T-helper 1 cell treated with Interleukin-12 subunit alpha and Interleukin-12 subunit beta and Interleukin-4 antibody, amounts not matched to agents 30 μg/mL and 1 μg/mL, for 36 hours (primary cell): ENCODE measurements around the gene LIN7A.

Experiments
- H3K27ac Mint-ChIP-seq: one replicate; pipeline ENCODE4 v1.8.0; 2021; ENCODE audit warnings: mild to moderate bottlenecking, mixed read lengths
- H3K27me3 Mint-ChIP-seq: one replicate; pipeline ENCODE4 v1.8.0; 2021; ENCODE audit warnings: low read depth, mixed read lengths
- H3K36me3 Mint-ChIP-seq: one replicate; pipeline ENCODE4 v1.8.0; 2021; ENCODE audit warnings: low read depth, mixed read lengths
- H3K4me1 Mint-ChIP-seq: one replicate; pipeline ENCODE4 v1.8.0; 2021; ENCODE audit warnings: low read depth, mixed read lengths
- H3K4me3 Mint-ChIP-seq: one replicate; pipeline ENCODE4 v1.8.0; 2021; ENCODE audit warnings: mild to moderate bottlenecking, moderate library complexity, mixed read lengths
- H3K9me3 Mint-ChIP-seq: one replicate; pipeline ENCODE4 v1.8.0; 2021; ENCODE audit warnings: mixed read lengths

The LIN7A gene

DNA sequence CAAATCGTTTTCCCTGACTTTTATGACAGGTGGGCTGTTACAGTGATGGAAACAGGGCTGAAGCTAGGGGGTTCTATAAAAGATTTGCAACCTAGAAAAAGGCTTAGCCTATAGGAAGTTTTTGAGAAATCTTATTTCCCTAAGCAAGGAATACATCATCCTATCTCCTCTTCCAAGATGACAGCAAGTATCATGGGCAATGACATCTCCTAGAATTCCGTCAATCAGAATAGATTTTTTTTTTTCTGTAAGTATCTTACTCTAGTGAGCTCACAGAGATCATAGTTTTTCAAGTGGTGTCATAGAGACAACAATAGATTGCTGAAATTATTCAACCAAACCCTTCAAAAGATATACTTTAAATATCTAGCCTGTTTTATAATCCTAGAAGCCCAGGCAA lies 112.2 kb downstream of the LIN7A start:
- H3K4me1 Mint-ChIP-seq: no peaks in the 10 kb centered on the region
- H3K9me3 Mint-ChIP-seq: no peaks in the 10 kb centered on the region
- no peak overlapping the region for H3K4me3 Mint-ChIP-seq
- no peaks in the 10 kb centered on the region for H3K27me3 Mint-ChIP-seq
- no peaks in the 10 kb centered on the region for H3K36me3 Mint-ChIP-seq
- H3K27ac Mint-ChIP-seq: no peak overlapping the region

DNA sequence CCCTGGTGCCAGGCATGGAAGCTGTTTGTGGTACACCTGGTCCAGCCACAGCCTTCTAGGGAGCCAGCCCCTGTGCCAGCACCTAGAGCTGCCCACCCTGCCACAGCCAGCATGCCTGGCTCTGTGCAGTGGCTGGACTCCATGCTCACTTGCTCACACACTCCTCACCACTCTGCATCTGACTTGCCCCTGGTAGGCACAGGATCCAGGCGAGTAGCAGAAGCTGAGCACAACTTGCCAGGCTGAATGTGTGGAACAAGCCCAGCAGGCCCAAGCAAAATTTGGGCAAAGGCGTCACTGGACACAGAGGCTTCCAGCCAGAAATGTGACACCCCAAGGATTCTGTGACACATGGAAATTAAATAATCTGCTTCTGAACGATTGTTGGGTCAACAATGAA lies 114.3 kb downstream of the LIN7A start:
- Mint-ChIP-seq H3K36me3 (no peaks in the 10 kb centered on the region), H3K27me3 (no peaks in the 10 kb centered on the region), H3K4me1 (no peaks in the 10 kb centered on the region), H3K27ac (no peak overlapping the region), H3K4me3 (no peak overlapping the region), H3K9me3 (no peaks in the 10 kb centered on the region)

- no peak overlapping the region for H3K27ac Mint-ChIP-seq
- no peaks in the 10 kb centered on the region for H3K4me1 Mint-ChIP-seq
- H3K9me3 Mint-ChIP-seq: no peaks in the 10 kb centered on the region
- no peak overlapping the region for H3K4me3 Mint-ChIP-seq
- H3K27me3 Mint-ChIP-seq: no peaks in the 10 kb centered on the region
- H3K36me3 Mint-ChIP-seq: no peaks in the 10 kb centered on the region
Measured at GRCh38 chr12:80821513-80822000, 116.2 kb downstream of the LIN7A start.

DNA sequence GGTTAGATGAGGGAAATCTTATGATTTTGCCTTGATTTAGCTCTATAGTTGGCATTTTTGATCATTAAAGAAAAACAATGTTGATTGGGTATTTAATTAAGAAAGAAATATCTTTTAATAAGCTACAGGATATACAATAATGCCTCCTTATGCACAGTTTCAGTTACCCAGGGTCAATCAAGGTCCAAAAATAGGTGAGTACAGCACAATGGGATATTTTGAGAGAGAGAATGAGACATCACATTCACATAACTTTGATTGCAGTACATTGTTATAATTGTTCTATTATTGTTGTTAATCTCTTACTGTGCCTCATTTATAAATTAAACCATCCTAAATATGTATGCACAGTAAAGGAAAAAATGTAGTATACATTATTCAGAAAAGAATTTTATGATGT lies 118.9 kb downstream of the LIN7A start:
- H3K4me1 Mint-ChIP-seq: no peaks in the 10 kb centered on the region
- H3K36me3 Mint-ChIP-seq: no peaks in the 10 kb centered on the region
- no peaks in the 10 kb centered on the region for H3K9me3 Mint-ChIP-seq
- H3K4me3 Mint-ChIP-seq: no peak overlapping the region
- H3K27me3 Mint-ChIP-seq: no peaks in the 10 kb centered on the region
- H3K27ac Mint-ChIP-seq: no peak overlapping the region

- no peaks in the 10 kb centered on the region for H3K27me3 Mint-ChIP-seq
- H3K4me1 Mint-ChIP-seq: no peaks in the 10 kb centered on the region
- H3K9me3 Mint-ChIP-seq: no peaks in the 10 kb centered on the region
- no peak overlapping the region for H3K27ac Mint-ChIP-seq
- H3K36me3 Mint-ChIP-seq: no peaks in the 10 kb centered on the region
- H3K4me3 Mint-ChIP-seq: no peak overlapping the region
Measured at GRCh38 chr12:80815351-80815750, 122.4 kb downstream of the LIN7A start.

DNA sequence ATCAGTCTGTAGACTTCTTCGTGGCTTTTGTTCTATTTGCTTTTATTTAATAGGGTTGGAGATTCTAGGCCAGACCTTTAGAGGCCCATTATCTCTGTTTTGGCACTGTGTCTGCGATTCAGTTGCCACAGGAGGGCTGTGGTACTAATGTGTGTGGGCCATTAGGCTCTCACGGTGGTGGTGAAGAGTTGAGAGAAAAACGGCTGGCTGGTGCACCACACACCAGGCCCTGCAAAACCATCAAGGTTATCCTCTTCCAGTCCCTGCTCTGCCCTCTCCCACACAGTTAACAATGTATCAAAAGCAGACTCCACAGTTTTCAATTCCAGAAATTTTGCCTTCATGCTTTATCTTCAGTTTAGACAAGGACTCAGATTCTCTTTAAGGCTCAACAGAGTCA lies 123.3 kb downstream of the LIN7A start:
- Mint-ChIP-seq H3K27ac (no peak overlapping the region), H3K4me3 (no peak overlapping the region), H3K4me1 (no peaks in the 10 kb centered on the region), H3K36me3 (no peaks in the 10 kb centered on the region), H3K9me3 (no peaks in the 10 kb centered on the region), H3K27me3 (no peaks in the 10 kb centered on the region)

DNA sequence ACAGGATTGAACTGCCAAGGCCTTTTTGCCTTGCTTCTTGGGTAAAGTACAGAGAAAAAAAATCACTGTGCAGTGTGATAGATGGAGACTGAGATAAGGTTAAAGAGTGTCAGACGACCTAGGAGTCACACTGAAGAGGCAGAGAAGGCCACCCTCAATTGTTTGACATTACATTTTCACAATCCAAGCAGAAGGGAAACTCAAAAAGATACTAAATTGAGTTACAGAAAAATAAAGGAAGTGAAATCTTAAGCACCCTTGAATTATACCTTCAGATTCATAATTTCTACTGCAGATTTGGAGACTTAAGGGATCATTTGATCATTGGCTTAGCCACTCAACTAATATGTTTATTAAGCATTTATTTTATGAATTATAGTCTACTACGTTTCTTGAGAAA lies 123.9 kb downstream of the LIN7A start:
- Mint-ChIP-seq H3K9me3 (no peaks in the 10 kb centered on the region), H3K27me3 (no peaks in the 10 kb centered on the region), H3K36me3 (no peaks in the 10 kb centered on the region), H3K4me3 (no peak overlapping the region), H3K4me1 (no peaks in the 10 kb centered on the region), H3K27ac (no peak overlapping the region)

GRCh38 chr12:80811957-80812708 lies 125.6 kb downstream of the LIN7A start:
- H3K4me3 Mint-ChIP-seq: no peak overlapping the region
- H3K27ac Mint-ChIP-seq: no peak overlapping the region
- no peaks in the 10 kb centered on the region for H3K27me3 Mint-ChIP-seq
- no peaks in the 10 kb centered on the region for H3K4me1 Mint-ChIP-seq
- H3K9me3 Mint-ChIP-seq: peaks cover 4% of the 10 kb centered on the region
- H3K36me3 Mint-ChIP-seq: no peaks in the 10 kb centered on the region

DNA sequence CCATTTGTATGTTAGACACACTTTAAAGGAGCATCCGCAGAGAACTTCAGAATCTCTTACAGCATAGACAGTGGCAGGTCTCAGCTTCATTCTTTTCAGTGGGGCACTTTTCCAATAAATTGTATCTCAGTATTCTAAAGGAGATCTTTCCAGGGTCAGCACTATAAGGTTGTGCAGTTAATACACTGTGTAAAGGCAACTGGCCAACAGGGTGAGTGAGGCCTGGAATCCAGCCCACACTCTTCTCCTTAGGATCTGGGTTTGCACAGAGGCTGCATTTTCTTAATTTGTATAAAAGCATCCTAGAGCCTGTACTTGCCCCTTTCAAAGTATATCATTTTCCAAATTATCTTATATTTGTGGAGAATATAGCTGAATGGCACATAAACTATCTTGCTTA lies 126.9 kb downstream of the LIN7A start:
- Mint-ChIP-seq H3K27me3 (no peaks in the 10 kb centered on the region), H3K9me3 (peaks cover 4% of the 10 kb centered on the region), H3K27ac (no peak overlapping the region), H3K4me1 (no peaks in the 10 kb centered on the region), H3K36me3 (no peaks in the 10 kb centered on the region), H3K4me3 (no peak overlapping the region)

DNA sequence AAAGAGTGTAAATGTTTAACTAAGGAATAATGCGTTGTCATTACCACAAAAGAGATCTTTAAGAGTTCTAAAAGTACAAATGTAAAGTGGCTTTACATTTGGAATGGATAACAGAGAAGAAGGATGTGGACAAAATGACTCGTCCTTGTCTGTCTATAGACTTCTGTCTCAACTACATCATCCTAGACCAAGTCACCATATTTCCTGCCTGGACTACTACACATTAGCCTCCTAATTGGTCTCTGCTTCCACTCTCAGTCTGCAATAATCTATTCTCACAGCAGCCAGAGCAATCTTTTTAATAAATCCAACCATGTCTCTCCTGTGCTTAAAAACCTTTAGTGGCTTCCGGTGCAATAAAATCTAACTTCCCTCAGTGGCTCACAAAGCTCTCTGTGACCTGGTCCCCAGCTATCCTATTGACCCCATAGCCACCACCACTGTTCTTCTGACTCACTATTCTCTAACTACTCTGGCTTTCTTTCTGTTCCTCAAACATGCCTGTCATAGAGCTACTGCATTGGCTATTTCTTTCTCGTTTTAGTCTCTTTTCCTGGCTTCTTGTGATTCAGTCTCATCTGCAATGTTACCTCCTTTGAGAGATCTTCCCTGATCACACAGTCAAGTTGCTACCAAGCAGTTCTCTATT lies 130.0 kb downstream of the LIN7A start:
- H3K9me3 Mint-ChIP-seq: peaks cover 7% of the 10 kb centered on the region
- no peak overlapping the region for H3K4me3 Mint-ChIP-seq
- no peaks in the 10 kb centered on the region for H3K4me1 Mint-ChIP-seq
- H3K27ac Mint-ChIP-seq: no peak overlapping the region
- H3K36me3 Mint-ChIP-seq: no peaks in the 10 kb centered on the region
- H3K27me3 Mint-ChIP-seq: no peaks in the 10 kb centered on the region

DNA sequence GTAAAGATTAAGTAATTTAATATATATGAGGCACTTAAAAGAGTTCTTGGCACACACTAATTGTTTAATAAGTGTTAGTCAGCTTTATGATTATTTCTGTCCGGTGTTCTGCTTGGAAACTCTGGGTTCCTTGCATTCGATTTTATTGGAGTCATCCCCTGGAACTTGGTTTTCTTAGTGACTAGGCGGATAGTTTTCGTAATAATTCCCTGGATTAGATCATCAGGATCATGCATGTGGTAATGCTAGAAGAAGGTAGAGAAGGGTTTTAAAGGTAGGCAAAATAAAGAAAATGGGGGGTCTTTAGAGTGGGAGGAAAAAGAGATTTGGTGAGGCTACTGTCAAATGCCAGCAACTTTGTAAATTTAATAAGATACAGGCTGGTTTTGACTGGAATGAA lies 132.6 kb downstream of the LIN7A start:
- no peak overlapping the region for H3K27ac Mint-ChIP-seq
- H3K9me3 Mint-ChIP-seq: peaks cover 7% of the 10 kb centered on the region
- no peaks in the 10 kb centered on the region for H3K4me1 Mint-ChIP-seq
- no peaks in the 10 kb centered on the region for H3K36me3 Mint-ChIP-seq
- H3K27me3 Mint-ChIP-seq: no peaks in the 10 kb centered on the region
- no peak overlapping the region for H3K4me3 Mint-ChIP-seq

GRCh38 chr12:80802652-80803400 lies 134.9 kb downstream of the LIN7A start:
- Mint-ChIP-seq H3K9me3 (peaks cover 4% of the 10 kb centered on the region), H3K36me3 (no peaks in the 10 kb centered on the region), H3K27ac (no peak overlapping the region), H3K4me1 (no peaks in the 10 kb centered on the region), H3K4me3 (no peak overlapping the region), H3K27me3 (no peaks in the 10 kb centered on the region)

- Mint-ChIP-seq H3K27ac (no peak overlapping the region), H3K27me3 (peaks cover 5% of the 10 kb centered on the region), H3K9me3 (no peaks in the 10 kb centered on the region), H3K4me3 (no peak overlapping the region), H3K4me1 (no peaks in the 10 kb centered on the region), H3K36me3 (no peaks in the 10 kb centered on the region)
Measured at GRCh38 chr12:80798281-80798680, 139.5 kb downstream of the LIN7A start.

DNA sequence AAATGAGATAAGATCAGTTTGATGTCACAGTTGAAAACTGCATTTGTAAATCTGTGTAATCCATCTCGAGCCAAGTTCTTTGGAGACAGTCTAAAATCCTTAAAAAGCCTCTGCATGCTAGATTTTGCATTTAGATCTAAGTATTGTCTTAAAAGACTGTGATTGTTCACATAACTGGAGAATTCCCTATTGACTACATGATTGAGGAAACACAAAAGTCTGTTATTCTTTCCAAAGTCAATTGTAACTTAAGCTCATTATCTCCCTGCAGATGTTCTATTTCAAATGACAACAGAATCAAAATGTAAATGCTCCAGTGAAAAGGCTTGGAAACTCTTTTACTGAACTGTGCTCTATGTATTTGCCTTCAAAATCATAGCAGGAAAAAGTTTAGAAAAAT lies 143.2 kb downstream of the LIN7A start:
- no peak overlapping the region for H3K27ac Mint-ChIP-seq
- no peaks in the 10 kb centered on the region for H3K4me1 Mint-ChIP-seq
- H3K27me3 Mint-ChIP-seq: peaks cover 5% of the 10 kb centered on the region
- no peaks in the 10 kb centered on the region for H3K36me3 Mint-ChIP-seq
- no peak overlapping the region for H3K4me3 Mint-ChIP-seq
- H3K9me3 Mint-ChIP-seq: no peaks in the 10 kb centered on the region

DNA sequence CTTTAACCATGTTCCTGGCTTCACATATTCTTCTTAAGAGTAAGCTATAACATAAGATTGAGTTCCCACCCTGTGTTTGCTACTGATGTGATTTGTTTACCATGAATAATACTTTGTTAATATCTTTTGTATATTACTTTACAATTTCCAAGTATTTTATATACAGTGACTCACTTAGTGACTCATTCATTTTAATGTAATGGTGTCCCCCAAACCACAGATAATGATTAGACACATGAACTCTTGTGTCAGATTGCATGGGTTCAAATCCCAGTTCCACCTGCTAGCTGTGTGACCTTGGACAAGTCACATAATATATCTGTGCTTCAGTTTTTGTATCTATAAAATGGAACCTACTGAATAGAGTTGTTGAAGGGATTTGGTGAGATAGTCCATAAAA lies 144.9 kb downstream of the LIN7A start:
- peaks cover 4% of the 10 kb centered on the region for H3K9me3 Mint-ChIP-seq
- H3K36me3 Mint-ChIP-seq: no peaks in the 10 kb centered on the region
- no peaks in the 10 kb centered on the region for H3K4me1 Mint-ChIP-seq
- H3K4me3 Mint-ChIP-seq: no peak overlapping the region
- no peak overlapping the region for H3K27ac Mint-ChIP-seq
- peaks cover 5% of the 10 kb centered on the region for H3K27me3 Mint-ChIP-seq
